ENCODE data around the gene GNB2.

DNA sequence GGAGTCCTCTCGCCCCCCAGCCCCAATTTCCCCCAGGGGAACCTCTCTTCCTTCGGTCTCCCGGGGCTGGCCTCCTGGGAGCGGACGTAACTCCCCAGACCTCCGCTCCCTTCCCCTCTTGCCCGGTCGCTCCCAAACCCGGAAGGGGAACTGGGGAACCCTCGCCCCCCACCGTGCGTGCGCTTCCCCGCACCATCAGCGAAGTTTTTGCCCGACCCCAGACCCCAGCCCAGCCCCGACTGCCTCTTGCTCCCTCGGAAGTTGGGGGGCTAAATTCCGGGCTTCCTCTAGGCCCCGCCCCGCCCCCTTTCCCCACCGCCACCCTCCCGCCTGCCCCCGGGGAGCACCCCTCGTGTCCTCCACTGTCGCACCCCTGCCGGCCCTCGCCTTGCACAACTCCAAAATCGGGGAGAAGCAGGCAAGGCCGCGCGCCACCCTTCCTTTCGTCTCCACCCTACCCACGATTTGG lies 436 bp downstream of the GNB2 start:
- TF ChIP-seq, protein P1, sequence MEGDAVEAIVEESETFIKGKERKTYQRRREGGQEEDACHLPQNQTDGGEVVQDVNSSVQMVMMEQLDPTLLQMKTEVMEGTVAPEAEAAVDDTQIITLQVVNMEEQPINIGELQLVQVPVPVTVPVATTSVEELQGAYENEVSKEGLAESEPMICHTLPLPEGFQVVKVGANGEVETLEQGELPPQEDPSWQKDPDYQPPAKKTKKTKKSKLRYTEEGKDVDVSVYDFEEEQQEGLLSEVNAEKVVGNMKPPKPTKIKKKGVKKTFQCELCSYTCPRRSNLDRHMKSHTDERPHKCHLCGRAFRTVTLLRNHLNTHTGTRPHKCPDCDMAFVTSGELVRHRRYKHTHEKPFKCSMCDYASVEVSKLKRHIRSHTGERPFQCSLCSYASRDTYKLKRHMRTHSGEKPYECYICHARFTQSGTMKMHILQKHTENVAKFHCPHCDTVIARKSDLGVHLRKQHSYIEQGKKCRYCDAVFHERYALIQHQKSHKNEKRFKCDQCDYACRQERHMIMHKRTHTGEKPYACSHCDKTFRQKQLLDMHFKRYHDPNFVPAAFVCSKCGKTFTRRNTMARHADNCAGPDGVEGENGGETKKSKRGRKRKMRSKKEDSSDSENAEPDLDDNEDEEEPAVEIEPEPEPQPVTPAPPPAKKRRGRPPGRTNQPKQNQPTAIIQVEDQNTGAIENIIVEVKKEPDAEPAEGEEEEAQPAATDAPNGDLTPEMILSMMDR (conservative IDR thresholded peaks at IDR 0.05): no peak
- TF ChIP-seq EZH2 (IDR thresholded peaks at IDR 0.05; ENCODE audit: low read depth): no peak

Data from PC-9 (cell line).